HG03439 (cell line): ENCODE results near the gene BYSL.

ENCODE experiments used
- ATAC-seq: cut with Tn5 transposase; IDR thresholded peaks from one replicate; pipeline ENCODE4 v1.9.1; 2021; ENCODE audit warnings: mild to moderate bottlenecking, moderate library complexity; ENCODE audit not compliant: unreplicated experiment

The BYSL gene

DNA sequence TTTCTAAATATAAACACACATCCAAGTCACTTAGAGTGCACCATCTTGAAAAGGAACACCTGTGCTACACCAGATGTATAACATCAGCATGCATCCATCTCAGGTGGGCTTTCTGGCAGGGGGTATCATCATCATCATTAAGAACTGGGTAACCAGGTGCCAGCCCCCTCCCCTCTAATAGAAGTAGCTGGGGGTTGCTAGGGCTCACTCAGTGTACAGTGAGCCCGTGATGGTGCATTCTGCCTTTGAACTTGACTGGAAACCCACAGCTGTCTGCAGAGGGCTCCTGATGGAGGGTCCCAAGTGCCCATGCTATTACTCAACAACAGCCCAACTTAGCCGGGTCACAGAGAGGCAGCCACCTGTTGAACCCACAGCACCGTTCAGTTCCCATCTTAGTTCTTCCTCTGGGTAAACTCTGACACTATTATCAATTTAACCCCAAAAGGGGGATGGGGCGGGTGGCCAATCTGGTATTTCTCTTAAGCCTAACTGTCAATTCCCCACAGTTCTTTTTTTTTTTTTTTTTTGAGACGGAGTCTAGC, 53.1 kb downstream of the BYSL start:
- ATAC-seq: no peak

DNA sequence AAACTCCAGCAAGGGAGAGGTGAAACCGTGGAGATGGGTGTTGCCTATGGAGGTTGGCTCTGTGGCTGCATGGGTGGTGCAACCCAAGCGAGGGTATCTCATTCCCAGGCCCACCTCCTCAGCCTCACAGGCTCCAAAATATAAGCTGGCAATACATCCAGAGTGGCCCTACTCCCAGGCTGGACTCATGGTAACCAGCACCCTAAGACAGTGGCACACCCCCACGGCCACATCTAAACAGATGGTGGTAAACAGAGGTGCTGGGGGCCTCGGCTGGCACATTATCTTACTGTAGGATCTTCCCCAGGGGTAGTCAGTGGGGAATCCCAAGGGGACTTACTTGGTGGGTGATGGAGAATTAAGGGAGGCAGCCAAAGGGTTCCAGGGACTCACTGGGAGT, 54.0 kb downstream of the BYSL start:
- ATAC-seq: no peak

DNA sequence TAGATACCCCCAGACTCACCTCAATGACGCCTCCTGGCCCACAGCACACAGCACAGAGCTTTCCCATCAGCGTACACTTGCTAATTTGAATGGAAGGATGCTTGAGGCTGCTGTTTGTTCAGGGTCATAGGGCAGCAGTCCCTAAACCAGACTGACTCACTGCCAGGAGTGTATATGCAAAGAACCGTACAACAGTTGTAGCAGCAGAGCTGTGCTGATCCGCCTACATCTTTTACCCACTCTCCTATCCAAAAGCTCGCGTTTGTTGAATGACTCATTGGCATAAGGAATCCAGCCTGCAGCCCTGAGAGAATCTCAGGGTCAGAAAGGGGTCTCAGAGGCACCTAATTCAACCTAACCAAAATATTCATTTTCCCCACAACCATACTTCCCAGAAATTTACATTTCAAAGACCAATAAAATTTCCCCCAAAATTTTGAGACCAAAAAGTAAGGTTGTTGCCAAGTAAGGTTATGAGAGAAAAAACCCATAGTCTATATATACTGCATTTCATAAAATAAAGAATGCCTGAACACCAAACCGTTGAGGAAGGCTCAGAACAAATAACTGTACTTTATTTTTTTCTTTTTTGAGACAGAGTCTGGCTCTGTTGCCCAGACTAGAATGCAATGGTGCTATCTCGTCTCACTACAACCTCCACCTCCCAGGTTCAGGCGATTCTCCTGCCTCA, 55.6 kb downstream of the BYSL start:
- no peak for ATAC-seq
